ENCODE measurements around the gene LIMD2.

The LIMD2 gene

GRCh38 chr17:63675607-63676546, 24.0 kb downstream of the LIMD2 start:
- peak; percentile 67 for DNase-seq (ENCODE audit: low read depth)

GRCh38 chr17:63675231-63675606, 24.7 kb downstream of the LIMD2 start:
- no peak for TF ChIP-seq CTCF (IDR thresholded peaks at IDR 0.05; ENCODE audit: insufficient read depth, low read depth, low read length, missing control alignments)
- peak; percentile 10 for DNase-seq (ENCODE audit: low read depth)
- no peak overlapping the region for H3K4me3 ChIP-seq (ENCODE audit: low read length)

More at GRCh38 chr17:63675607-63676546, 24.0 kb downstream of the LIMD2 start:
- H3K4me3 ChIP-seq (ENCODE audit: low read length) = no peak overlapping the region
- TF ChIP-seq CTCF (IDR thresholded peaks at IDR 0.05; ENCODE audit: insufficient read depth, low read depth, low read length, missing control alignments) = no peak

GRCh38 chr17:63672856-63673255, 27.1 kb downstream of the LIMD2 start:
- no peak overlapping the region for H3K4me3 ChIP-seq (ENCODE audit: low read length)
- no peak for DNase-seq (ENCODE audit: low read depth)
- no peak for TF ChIP-seq CTCF (IDR thresholded peaks at IDR 0.05; ENCODE audit: insufficient read depth, low read depth, low read length, missing control alignments)

GRCh38 chr17:63665527-63666214, 34.3 kb downstream of the LIMD2 start:
- TF ChIP-seq CTCF (IDR thresholded peaks at IDR 0.05; ENCODE audit: insufficient read depth, low read depth, low read length, missing control alignments) = no peak
- DNase-seq (ENCODE audit: low read depth) = no peak
- H3K4me3 ChIP-seq (ENCODE audit: low read length) = no peak overlapping the region

- DNase-seq (ENCODE audit: low read depth) = no peak
- TF ChIP-seq CTCF (IDR thresholded peaks at IDR 0.05; ENCODE audit: insufficient read depth, low read depth, low read length, missing control alignments) = no peak
Measured at GRCh38 chr17:63659850-63660249, 40.1 kb downstream of the LIMD2 start.

GRCh38 chr17:63658366-63658765, 41.6 kb downstream of the LIMD2 start:
- TF ChIP-seq CTCF (IDR thresholded peaks at IDR 0.05; ENCODE audit: insufficient read depth, low read depth, low read length, missing control alignments) = no peak
- no peak for DNase-seq (ENCODE audit: low read depth)
- H3K4me3 ChIP-seq (ENCODE audit: low read length) = no peak overlapping the region

More at GRCh38 chr17:63659850-63660249, 40.1 kb downstream of the LIMD2 start:
- H3K4me3 ChIP-seq (ENCODE audit: low read length) = no peak overlapping the region

Data from epithelial cell of esophagus (primary cell).